ENCODE data around the gene MAP2. TPM values are rescaled to one million over a fixed set of nuclear protein-coding genes. Genes with fewer than 3 reads are reported as not detected.

MAP2 gene
- total and polyA plus RNA-seq, 2 donors (not counting 3 experiments of a cell fraction or from before 2014, with no cell fraction given): 19.4 to 46.1 TPM

GRCh38 chr2:209574515-209574914 lies 150.7 kb downstream of the MAP2 start:
- Histone ChIP-seq H3K9me1 (replicated peaks; ENCODE audit: control insufficient read depth, extremely low read depth, insufficient read depth, low read length) (no peaks in the 10 kb centered on the region), H3K9me3 (replicated peaks; ENCODE audit: control insufficient read depth, insufficient read depth, low read length) (no peaks in the 10 kb centered on the region), H4K20me1 (replicated peaks; ENCODE audit: control insufficient read depth, extremely low read depth, insufficient read depth, low read length) (no peaks in the 10 kb centered on the region), H3K4me2 (ENCODE audit: insufficient read depth, low read length) (no peak overlapping the region), H3K27me3 (ENCODE audit: control insufficient read depth in 2 of 2, insufficient read depth in 2 of 2, low read length in 2 of 2) (no peaks in the 10 kb centered on the region), H3K4me1 (ENCODE audit: control insufficient read depth, extremely low read depth, insufficient read depth, low read length) (no peaks in the 10 kb centered on the region), H3K9ac (replicated peaks; ENCODE audit: extremely low read depth, insufficient read depth, low read length) (no peak overlapping the region), H3K79me2 (ENCODE audit: control insufficient read depth, insufficient read depth, low read length) (no peaks in the 10 kb centered on the region), H3K27ac (ENCODE audit: insufficient read depth, low read depth, low read length) (no peak overlapping the region), H3K36me3 (ENCODE audit: control insufficient read depth in 2 of 2, extremely low read depth in 1 of 2, insufficient read depth in 2 of 2, low read length in 2 of 2) (no peaks in the 10 kb centered on the region), H3K4me3 (replicated peaks in 1 of 3; ENCODE audit: insufficient read depth in 1 of 3, low read depth in 1 of 3, low read length in 3 of 3) (no peak overlapping the region), H2AFZ (ENCODE audit: low read depth, low read length) (no peak overlapping the region)
- intact Hi-C loops (cut with micrococcal nuclease): no loop called here
- no peak for TF ChIP-seq CTCF (IDR thresholded peaks at IDR 0.05; ENCODE audit: extremely low read depth in 1 of 2, insufficient read depth in 1 of 2, low read depth in 1 of 2, low read length in 2 of 2)
- no peak for TF ChIP-seq MAX (IDR thresholded peaks at IDR 0.05; ENCODE audit: insufficient read depth, insufficient read length)
- TF ChIP-seq GATA2 (IDR thresholded peaks at IDR 0.05; ENCODE audit: insufficient read depth, insufficient read length, low read depth, low read length): no peak
- TF ChIP-seq FOS (IDR thresholded peaks at IDR 0.05; ENCODE audit: borderline replicate concordance, insufficient read depth, low read length): no peak
- TF ChIP-seq JUN (IDR thresholded peaks at IDR 0.05; ENCODE audit: borderline replicate concordance, insufficient read depth, insufficient read length, low read depth): no peak
- no peak for TF ChIP-seq EZH2 (IDR thresholded peaks at IDR 0.05; ENCODE audit: borderline replicate concordance, low read depth, low read length, severe bottlenecking)
- no peak for TF ChIP-seq POLR2A (IDR thresholded peaks at IDR 0.05; ENCODE audit: low read depth, low read length)
- no peak for TF ChIP-seq MYC (IDR thresholded peaks at IDR 0.05; ENCODE audit: low read depth, low read length)
- TF ChIP-seq POLR2AphosphoS5 (IDR thresholded peaks at IDR 0.05; ENCODE audit: insufficient read depth, low read depth, low read length): no peak
- FAIRE-seq: no peak
- CTCF ChIA-PET: interaction anchor here (0.6 to 1.1 kb wide), 3 partner anchors 45 to 625 kb away, joined by 3 to 7 read pairs (median 3); no protein-coding TSS in a partner anchor
- no peak for DNase-seq (ENCODE audit: low read depth, low spot score)
- dilution Hi-C loops (cut with MboI; ENCODE audit: extremely low pct_ligation_motif_present, low sequenced_read_pairs): no loop called here
- no TSS peak for BruUV-seq (replicated peaks)
- POLR2A ChIA-PET: no interaction called here

All from endothelial cell of umbilical vein (primary cell).